CD4-positive, alpha-beta T cell treated with Interleukin-15 for 1 hour (primary cell): Measurements from ENCODE around the gene C1orf35.

ENCODE experiments used
- DNase-seq: peaks from one replicate; pipeline ENCODE4 v3.0.0-alpha.2; 2020

The C1orf35 gene

DNA sequence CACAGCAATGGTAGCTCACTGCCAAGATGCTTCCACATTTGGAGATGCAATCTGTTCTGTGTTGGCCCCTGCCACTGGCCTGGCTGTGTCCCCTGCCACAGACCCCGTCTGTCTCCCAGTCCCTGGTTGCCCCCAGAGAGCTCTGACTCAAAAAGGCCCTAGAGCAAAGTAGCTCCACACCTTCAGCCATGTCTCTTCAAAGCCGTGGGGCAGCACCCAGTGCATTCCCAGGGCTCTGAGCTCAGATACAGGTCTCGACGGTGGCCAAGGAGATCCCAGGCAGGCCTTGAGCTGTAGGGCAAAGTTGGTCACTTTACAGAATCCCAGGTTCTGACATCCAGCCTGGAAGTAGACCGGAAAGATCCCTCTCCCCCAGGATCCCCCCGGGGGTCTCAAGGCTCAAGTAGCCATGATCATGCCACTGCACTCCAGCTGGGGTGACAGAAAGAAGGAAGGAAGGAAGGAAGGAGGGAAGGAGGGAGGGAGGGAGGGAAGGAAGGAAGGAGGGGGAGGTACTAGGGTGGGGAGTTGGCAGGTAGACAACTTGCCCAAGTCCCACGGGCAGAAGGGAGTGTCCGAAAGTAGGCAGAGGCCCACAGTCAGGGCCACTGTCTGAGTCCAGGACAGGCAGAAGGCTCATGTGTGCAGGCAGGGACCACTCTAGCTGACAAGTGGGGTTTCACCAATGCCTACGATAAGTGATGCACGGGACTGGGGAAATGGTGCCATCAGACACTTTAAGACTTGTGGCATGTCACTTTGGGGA is 25.4 kb downstream of the C1orf35 start:
- DNase-seq, result no peak

DNA sequence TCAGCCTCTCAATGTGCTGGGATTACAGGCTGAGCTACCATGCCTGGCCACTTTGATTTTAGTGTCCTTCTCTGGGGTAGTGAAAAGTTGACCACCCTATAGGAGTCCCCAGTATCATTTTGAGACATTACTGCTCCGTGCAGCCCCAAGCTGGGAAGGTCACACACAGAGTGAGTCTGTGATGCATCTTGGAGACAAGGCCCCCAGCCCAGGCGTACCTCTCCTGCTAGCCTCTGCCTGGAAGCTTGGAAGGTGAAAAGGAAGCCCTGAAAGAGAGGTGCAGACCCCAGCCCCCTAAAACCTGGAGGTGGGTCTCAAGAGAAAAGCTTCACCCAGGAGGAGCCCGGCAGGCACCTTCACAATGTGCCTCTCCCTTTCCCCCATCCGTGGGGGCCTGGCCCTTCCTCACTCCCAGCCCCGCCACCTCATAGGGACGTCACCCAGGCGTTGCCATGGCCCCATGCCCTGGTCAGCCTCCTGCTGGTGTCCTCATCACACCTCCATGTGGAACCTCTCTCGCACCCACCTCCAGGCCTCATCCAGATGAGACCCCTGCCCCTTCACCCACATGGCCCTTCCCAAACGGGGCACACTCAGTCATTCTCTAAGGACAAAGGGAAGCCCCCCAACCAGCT is 26.2 kb downstream of the C1orf35 start:
- DNase-seq, result no peak

DNA sequence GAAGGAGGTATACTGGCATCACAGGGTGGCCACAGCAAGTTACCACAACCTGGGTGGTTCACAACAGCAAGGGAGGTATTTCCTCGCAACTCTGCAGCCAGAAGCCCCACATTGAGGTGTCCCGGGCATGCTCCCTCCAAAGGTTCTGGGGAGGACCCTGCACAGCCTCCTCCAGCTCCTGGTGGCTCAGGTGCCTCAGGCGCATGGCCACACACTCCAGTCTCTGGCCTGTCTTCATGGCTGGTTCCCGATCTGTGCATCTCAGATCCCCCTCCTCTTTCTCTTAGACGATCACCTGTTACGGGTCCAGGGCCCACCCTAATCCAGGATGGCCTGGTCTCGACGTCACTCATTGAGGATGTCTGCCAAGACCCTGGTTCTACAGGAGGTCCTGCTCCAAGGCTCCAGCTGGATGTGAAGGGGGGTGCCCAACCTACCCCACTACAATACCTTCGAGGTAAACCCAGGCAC is 27.3 kb downstream of the C1orf35 start:
- no peak for DNase-seq

DNA sequence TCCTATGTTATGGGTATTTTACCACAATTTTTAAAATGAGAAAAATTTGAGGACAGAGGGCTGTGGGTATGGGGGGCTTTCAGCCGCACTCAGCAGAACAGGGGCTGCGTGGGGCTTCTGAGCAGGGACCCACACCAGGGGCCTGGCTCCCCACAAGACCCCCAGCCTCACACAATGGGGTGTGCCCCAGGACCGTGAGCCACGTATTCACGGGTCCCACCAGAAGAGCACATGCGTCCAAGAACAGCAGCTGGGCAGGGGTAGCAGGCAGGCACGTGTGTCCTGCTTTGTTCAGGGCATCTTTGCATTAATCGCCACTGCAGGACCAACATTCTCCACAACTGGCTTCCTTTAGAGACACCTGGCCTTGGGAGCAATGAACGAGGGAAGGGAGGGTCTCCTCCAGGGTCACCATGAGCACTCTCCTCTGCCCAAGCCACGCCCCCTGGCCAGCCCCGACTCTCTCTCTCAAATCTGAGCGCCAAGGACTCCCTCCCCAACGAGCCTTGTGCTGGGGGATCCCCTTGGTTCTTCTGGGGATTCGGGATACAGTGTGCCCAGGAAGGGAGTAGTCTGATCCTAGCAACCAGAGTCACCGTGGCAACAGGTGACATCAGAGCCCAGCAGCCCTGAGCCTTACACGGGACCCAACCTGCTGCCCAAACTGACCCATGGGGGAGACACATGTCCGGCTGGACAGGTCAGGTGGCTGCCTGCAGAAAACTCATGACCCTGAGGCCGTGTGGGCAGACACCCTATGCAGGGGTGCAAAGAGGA is 28.0 kb downstream of the C1orf35 start:
- DNase-seq, result no peak

DNA sequence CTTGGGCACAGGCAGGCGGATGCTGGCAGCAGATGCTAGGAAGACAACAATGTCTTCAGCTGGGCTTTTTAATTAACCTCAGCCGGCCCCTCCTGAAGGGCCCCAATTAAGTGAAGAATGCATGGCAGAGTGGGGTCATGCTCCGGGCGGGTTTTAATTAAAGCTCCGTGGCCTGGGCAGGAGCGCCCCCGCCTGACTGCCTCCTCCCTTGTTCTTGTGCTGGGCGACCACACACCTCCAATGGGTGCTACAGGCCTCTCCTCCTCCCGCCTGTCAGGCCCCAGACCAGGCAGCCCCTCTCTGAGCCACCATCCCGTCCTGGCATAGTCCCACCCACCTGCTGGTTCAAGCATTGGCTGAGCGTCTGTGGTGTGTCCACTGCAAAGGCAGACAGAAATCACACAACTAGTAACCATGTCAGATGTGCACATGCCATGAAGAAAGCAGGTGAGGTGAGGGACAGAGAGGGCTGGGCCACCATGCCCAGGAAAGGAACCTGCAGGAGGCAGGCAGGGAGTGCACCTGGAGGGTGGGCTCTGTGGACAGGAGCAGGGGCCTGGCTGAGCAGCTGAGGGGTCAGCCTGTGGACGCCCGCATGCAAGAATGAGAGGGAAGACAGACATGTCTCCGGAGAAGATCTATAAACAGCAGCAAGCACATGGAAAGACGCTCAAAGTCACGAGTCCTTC is 29.1 kb downstream of the C1orf35 start:
- no peak for DNase-seq

DNA sequence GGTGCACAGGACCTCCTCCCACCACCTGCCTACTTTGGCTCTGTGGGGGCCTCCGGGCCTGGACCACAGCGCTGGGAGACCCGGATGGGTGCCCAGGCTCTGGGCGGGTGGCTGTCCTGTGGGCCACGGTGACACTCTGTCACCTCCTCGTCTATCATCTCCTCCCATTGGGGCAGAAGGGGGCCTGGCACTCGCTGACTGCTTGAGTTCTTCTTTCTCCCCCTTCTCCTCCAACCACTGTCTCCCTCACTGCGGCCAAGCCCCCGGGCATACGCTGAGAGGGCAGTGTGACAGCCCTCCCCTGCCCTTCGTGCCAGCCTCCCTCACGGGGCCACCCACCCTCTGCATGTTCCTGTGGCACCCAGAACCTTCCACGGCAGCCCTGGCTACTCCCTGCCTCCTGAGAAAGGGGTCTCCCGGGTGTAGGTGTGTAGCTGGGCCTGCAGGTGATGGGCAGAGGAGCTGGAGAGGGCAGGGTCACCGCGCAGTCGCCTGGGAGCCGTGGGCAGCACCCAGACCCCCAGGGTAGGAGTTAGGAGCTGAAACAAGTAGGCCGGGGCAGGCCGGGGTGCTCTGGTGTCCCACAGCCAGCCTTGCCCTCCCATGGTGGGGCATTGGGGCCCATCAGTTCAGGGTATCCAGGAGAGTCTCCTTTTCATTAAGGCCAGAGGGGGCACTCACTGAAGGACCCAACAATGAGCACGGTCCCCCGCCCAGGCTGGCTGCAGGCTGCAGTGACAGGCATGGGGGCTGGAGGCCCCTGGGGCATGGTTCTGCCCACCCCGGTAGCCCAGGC is 29.9 kb downstream of the C1orf35 start:
- DNase-seq, result no peak

DNA sequence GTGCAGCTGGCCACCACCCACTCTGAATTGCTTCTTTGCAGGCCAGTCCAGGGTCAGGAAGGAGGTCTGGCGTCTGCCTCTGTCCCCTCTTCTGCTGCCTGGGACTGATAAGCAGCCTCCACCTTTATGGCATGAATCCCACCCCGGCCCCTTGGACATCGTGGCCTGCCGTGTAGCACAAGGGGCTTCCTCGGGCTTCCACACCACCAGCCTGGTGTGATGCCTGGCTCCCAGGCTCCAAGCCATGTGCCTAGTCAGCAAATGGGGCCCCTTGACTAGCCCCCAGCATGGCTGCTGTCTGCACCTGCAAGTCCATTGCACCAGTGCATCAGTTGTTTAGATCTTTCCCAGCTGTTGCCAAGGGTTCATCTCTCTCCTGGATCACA is 30.5 kb downstream of the C1orf35 start:
- DNase-seq, result no peak

DNA sequence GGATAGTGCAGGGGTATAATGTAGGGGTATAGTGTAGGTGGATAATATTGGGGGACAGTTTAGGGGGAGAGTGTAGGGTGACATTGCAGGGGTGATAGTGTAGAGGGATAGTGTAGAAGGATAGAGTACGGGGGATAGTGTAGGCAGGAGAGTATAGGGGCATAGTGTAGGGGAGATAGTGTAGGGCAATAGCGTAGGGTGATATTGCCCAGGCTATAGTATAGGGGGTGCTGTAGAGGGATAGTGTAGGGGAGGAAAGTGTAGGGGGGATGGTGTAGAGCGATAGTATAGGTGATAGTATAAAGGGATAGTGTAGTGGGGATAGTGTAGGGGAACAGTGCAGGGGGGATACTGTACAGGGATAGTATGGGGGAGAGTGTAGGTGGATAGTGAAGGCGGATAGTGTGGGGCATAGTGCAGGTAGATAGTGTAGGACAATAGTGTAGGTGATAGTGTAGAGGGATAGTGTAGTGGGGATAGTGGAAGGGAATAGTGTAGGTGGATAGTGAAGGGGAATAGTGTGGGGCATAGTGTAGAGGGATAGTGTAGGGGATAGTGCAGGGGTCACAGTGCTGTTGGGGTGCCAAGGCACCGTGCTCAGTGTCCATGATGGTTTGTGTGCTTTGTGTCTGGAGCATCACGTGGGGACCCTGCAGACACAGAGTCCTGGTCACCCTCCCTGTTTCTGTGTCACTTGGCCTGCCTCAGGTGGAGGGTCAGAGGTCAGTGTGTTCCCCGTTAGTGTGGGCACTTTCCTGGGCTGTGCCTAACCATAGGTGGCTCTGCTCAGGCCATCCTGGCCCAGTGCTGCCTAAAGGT is 31.1 kb downstream of the C1orf35 start:
- no peak for DNase-seq

DNA sequence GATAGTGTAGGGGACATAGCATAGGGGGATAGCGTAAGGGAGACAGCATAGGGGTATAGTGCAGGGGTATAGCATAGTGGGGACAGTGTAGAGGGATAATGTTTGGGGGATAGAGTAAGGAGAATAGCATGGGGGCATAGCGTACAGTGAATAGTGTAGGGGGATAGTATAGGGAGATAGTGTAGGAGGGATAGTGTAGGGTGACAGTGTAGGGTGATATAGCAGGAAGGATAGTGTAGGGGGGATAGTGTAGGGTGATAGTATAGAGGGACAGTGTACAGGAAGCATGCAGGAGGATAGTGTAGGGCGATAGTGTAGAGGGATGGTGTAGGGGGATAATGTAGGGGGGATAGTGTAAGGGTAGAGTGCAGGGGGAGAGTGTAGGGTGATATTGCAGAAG is 32.3 kb downstream of the C1orf35 start:
- DNase-seq, result no peak

DNA sequence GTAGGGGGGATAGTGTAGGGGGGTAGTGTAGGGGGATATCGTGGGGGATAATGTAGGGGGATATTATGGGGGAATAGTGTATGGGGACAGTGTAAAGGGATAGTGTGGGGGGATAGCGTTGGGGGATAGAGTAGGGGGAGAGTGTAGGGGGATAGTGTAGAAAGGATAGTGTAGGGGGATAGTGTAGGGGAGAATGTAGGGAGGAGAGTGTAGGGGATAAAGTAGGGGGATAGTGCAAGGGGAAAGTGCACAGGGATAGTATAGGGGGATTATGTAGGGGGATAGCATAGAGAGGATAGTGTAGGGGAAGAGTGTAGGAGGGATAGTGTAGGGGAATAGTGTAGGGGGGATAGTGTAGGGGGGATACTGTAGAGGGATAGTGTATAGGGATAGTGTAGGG is 33.0 kb downstream of the C1orf35 start:
- DNase-seq, result no peak

DNA sequence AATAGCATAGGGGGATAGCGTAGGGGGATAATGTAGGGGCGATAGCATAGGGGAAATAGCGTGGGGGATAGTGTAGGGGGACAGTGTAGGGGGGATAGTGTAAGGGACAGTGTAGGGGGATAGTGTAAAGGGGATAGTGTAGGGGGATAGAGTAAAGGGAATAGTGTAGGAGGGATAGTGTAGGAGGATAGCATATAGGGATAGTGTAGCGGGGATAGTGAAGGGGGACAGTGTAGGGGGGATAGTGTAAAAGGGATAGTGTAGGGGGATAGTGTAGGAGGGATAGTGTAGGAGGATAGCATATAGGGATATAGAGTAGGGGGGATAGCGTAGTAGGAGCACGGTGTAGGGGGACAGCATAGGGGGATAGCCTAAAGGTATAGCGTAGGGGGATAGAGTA is 34.8 kb downstream of the C1orf35 start:
- no peak for DNase-seq

DNA sequence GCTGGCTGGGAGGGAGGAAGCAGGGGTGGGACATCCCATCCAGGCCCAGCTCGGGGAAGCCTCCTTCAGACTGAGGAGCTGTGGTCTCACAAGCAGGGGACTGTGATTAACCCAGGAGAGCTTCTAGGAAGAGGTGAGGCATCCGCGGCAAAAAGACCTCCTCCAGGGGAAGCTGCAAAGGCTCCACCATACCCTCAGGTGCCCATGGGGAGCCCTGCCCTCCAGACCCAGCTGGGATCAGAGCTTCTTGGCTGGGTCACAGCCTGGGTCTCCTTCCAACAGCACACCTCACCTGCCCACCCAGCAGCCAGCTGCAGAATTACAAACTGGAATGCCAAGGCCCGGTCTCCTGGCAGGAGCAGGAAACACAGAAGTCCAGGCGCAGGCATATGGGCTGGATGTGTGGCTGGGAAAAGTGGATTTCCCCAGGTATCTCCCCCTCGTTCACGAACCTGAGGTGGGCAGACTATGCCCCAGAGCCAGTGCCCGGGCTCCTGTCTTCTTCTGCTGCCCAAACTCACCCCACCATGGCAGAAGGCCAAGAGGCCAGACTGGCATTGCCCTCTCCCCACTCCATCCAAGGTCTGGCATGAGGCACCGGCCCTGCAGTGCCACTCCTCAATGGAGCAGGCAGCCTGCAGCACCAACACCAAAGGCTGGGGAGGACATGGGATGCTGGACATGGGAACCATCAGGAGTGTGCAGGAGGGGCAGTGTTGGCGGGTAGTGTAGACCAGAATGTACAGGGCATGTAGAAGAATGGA is 36.1 kb downstream of the C1orf35 start:
- DNase-seq, result no peak

DNA sequence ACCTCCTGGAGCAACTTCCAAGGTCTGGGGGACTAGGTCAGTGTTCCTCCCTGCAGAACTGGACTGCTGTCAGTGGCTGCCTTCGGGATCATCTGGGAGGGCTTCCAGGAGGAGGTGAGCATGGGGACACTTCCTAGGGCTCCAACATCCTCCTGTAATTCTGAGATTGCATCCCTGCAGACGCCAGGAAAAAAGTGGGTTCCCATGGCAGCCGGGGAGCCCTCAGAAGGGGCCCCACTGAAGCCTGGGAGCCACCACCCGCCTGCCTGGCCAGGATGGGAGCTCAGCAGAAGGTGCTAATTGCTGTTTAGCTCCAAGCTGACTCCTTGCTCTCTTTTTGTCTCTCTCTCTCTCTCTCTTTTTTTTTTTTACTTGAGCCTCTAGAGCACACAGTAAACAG is 36.7 kb downstream of the C1orf35 start:
- DNase-seq, result no peak

DNA sequence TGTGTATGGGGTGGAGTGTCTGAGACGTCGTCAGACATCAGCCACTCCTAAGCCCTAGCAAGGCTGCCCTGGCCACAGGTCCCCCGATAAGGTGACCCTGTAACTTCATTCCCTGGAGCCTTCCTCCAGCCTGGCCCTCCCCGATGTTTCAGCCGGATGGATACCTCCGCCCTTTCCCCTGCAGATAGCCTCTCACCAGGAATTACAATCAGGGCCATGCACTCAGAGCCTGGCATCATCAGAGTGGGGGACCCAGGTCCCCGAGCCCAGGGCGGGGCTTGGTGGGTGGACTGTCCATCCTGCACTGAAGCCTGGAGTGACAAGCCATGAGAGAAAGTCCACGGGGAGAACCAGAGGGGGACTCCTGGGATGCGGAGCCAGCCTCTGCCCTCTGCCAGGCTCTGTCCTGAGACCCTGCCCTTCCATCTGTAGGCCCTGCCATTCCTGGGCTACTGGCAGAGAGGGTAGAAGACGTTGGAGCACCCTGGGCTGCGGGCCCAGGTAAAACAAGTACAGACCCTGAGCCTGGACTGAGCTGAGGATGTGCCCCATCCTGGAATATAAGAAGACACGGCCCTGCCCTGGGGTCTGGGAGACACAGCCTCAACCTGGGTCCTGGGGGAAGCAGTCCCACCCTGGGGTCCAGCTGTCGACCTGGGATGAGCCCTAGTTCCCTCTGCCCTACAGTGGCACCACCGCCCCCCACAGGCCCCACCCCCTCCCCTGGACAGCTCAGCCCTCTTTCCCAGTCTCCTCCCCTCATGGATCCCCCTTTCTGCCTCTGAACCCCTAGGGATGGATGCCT is 37.4 kb downstream of the C1orf35 start:
- DNase-seq, result no peak

DNA sequence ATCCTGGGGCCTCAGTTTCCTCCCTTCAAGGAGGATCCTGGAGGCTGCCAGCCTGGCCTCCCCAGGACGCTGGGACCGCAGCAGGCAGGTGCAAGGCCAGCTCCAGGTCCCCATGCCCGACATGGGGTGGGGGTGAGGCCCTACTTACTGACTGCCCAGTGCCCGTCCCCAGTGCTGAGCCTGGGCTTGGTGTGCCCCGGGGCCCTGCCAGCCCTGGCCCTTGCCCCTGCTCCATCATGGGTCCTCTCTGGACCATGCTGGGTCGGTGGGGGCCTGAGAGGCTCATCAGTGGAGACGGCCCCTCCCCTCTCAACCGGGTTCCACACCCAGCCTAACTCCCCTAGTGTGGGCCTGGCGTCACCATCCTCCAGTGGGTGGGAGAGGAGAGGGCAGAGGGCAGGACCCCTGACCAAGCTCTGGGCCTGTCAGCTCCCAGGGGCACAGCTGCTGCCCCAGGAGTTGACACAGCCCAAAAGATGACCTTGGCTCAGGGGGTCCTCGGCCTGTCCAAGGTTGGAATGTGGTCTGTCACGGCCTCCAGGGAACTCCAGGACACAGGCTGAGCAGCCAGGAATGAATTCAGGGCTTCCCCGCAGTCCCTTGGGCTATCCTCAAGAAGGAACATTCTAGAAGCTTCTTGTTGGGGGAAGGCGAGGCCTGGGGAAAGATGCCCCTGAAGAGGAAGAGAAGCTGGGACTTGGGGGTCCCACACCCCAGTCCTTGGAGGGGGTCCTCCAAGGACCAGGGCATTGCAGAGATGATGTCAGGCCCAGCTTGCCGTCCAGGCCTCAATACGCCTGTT is 38.2 kb downstream of the C1orf35 start:
- no peak for DNase-seq

DNA sequence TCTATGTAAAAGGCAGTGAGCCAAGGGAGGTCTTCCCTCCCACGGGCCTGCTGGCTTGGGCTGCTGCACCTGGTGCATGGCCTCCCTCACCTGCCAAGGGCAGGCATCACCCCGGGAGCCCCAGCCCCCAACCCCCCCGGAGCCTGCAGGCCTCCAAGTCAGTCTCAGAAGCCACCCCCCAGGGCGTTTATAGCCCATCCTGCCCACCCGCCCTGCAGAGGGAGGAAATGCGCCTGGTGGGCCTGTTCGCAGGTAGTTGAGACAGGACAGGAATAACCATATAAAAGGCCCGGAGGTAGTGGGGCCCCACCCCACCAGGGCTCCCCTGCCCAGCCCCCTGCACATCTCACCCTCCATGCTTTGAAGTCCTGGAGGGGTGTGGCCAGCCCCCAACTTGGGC is 38.8 kb downstream of the C1orf35 start:
- no peak for DNase-seq

DNA sequence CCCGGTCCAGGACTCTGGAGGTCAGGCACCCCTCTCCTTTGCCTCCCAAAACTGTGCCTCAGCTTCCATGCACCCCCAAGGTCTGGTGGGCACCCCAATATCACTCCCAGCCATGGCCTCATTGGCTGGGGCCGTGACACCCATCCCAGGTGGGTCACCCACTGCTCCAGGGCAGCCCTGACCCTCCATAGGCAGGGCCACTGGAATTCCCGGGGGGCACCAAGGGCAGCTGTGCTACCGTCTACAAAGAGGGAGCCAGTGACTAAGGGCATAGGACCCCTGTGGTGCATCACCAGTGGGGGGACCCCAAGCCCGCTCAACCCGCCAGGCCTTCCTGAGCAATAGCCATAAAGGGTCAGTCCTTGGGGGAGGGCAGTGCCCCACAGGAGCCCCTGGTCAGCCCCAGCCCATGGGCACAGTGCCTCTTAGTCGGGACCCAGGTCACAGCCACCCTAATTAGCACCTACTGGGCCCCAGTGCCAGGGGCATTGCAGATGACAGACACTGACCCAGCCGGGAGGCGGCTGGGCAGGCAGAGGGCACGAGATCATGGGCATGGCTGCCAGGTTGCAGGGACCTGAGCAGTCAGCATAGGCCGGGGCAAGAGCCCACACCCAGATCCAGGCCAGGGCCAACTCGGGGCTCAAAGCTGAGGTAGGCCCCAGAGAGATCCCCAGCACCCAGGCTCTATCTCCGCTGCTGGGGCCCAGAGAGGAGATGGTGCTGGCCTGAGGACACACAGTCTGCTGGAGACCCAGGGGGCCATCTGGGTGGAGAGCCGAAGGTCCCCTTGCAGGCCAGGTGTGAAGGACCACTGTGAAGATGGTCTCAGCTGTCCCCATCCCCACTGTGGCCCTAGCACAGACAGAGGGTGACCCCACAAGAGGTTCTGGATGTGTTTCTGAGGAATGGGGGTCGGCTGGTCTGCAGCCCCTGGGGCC is 39.6 kb downstream of the C1orf35 start:
- DNase-seq, result no peak

DNA sequence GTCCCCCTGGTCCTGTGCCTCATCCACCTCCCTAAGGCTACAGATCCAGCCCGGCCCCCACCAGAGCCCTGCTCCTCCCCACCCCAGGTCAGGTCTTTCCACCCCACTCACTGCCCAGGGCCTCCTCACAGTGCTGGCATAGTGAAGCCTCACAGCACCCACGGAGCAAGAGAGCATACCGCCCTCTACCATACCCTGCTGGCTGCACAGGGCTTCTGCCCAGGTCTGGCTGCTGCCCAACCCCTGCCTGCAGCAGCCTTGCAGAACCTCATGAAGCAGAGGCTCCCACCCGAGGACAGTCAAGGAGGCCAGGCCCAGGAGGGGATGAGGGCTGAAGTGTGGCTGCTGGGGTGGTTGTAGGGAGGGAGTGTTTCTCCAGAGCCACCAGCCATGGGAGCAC is 40.3 kb downstream of the C1orf35 start:
- no peak for DNase-seq
